HuH-7.5 (cell line): ENCODE results near the gene LRBA.
"Not testable (repeated sequence)": the region's sequence is repeated elsewhere in the genome, so short reads cannot be mapped to it uniquely, and the experiment has no call there.

ENCODE experiments used
- DNase-seq: peaks from one replicate; pipeline ENCODE4 v3.0.0; 2011; ENCODE audit warnings: low spot score

LRBA gene

GRCh38 chr4:150411520-150411919, 603.6 kb downstream of the LRBA start:
- DNase-seq: no peak

GRCh38 chr4:150402871-150403272, 612.2 kb downstream of the LRBA start:
- no peak for DNase-seq

GRCh38 chr4:150401083-150401687, 613.9 kb downstream of the LRBA start:
- DNase-seq: no peak

DNA sequence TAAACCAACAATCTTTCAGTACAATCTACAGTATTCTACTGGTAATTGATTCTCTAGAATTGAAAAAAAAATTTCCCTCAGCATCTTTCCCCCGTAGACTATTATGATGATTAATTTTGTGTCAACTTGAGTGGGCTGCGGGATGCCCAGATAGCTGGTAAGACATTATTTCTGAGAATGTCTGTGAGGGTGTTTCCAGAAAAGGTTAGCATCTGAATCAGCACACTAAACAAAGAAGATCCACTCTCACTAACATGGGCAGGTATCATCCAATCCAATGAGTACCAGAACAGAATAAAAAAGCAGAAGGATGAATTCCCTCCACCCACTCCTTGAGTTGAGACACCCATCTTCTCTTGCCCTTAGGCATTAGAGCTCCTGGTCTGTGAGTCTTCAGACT, 619.2 kb downstream of the LRBA start:
- DNase-seq: no peak

- no peak for DNase-seq
Measured at GRCh38 chr4:150394046-150394445, 621.0 kb downstream of the LRBA start.

GRCh38 chr4:150391052-150391451, 624.0 kb downstream of the LRBA start:
- DNase-seq: no peak

- no peak for DNase-seq
Measured at GRCh38 chr4:150390531-150390910, 624.6 kb downstream of the LRBA start.

DNA sequence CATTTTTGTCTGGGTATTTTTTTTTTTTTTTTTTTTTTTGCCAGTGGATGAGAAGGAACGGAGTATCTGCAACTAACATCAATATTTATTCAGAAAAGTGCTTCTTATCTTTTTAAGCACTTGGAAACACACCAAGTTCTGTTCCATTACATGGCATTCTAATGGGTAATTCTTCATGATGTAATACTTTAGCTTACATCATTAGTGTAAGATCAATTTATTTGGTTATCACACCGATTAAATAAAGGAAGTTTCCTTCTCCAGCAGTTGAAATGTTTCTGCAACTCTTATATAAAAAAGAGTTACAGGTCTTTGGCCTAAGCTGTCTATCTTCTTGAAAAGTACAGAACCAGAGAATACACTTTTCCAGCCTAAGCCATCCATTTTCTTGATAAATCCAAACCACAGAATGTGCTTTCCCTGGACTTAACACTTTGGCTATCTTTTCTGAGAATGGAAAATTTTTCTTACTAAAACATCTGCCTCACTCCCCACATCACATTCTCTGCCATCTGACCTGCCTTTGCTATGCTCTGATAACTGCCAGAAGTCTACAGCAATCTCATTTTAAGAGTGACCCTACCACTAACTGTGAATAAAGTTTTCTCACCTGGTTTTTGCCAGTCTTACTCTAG, 625.1 kb downstream of the LRBA start:
- no peak for DNase-seq

DNA sequence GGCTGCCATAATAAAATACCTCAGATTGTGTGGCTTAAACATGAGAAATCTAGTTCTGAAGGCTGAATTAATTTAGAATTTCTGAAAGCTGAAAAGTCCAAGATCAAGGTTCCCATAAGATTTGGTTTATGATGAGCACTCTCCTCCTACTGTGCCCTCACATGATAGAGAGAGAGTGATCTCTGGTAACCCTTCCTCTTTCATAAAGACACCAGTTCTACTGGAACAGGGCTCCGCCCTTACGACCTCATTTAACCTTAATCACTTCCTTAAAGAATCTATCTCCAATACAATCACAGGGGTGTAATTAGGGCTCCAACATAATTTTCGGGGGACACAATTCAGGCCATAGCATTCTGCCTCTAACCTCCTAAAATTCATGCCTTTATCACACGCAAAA, 627.1 kb downstream of the LRBA start:
- no peak for DNase-seq

DNA sequence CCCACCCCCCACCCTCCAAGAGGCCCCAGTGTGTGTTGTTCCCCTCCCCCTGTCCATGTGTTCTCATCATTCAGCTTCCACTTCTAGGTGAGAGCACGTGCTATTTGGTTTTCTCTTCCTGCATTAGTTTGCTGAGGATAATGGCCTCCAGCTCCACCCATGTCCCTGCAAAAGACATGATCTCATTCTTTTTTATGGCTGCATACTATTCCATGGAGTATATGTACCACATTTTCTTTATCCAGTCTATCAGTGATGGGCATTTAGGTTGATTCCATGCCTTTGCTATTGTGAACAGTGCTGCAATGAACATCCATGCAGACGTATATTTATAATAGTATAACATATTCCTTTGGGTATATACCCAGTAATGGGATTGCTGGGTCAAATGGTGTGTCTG, 628.7 kb downstream of the LRBA start:
- DNase-seq: not testable (repeated sequence)

GRCh38 chr4:150385606-150386005, 629.5 kb downstream of the LRBA start:
- DNase-seq: no peak

DNA sequence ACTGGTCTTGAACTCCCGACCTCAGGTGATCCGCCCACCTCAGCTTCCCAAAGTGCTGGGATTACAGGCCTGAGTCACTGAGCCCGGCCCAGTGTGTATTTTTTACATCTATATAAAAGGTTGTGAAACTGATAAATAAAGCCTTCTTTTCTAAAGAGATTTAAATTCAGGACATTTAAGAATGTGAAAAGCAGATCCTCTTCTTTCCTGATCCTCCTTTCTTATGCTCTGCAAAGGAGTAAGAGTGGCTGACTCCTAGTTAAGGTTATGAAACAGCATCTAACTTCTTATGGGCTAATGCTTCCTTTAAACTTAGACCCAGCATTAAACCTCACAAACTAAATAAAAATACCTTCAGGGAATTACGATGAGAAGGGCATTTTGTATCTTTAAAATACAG, 630.8 kb downstream of the LRBA start:
- DNase-seq: no peak

DNA sequence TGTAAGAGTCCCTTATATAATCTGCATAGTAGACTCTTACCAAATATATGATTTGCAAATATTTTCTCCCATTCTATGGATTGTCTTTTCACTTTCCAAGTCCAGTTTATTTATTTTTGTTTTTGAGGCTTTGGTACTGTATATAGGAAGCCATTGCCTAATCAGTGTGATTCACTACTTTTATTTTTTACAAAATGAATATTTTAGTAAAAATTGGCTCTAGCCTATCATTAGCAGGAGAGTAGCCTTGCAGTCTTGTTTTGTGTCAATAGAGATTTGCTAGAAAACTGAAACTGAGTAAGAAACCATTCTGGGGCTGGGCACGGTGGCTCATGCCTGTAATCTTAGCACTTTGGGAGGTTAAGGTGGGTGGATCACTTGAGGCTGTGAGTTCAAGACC, 633.1 kb downstream of the LRBA start:
- DNase-seq: no peak

DNA sequence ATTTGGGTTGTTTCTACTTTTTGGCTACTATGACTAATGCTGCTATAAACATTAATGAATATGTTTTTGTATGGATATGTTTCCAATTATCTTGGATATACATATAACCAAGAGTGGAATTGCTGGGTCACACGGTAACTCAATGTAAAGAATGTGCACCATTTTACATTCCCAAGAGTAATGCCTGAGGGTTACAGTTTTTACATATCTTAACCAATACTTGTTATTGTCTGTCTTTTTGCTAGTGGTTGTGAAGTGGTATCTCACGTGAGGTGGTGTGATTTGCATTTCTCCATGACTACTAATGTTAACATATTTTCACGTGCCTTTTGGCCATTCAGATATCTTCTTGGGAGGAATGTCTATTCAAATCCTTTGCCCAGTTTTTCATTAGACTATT, 633.5 kb downstream of the LRBA start:
- DNase-seq: no peak

DNA sequence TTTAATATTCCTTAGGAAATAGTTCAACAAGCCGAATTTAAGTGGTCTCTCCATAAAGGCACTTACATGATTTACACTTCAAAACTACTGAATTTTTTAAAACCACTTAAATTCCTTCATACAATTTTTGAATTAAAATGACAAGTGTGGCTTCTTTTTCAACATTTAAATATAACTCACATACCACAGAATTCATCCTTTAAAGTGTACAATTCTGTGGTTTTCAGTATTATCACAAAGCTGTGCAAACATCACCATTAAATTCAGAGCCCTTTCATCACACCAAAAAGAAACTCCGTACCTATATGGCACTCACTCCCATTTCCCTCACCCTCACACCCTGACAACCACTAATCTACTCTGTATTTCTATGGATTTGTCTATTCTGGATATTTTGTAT, 634.0 kb downstream of the LRBA start:
- DNase-seq: no peak

GRCh38 chr4:150379454-150379853, 635.6 kb downstream of the LRBA start:
- DNase-seq: no peak

DNA sequence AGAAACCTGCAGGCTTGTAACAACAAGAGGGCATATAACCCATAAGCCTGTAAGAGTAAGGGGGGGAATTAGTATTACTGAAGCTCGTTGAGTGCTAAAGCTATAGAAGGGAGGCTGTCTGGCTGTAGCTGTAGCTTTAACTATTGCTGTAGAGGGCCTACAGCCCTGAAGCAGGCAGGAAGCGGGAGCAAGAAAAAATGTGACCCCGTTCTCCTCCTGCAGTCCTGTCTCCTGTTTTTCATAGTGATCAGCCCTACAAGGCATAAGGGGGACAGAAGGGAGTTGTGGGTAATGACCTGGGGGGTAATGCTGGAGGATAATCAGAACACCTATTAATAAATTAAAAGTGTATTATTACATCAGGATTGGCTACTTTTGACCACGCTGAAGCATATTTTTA, 640.1 kb downstream of the LRBA start:
- no peak for DNase-seq

- DNase-seq: no peak
Measured at GRCh38 chr4:150371869-150372268, 643.2 kb downstream of the LRBA start.

- DNase-seq: no peak
Measured at GRCh38 chr4:150369434-150370380, 645.4 kb downstream of the LRBA start.

DNA sequence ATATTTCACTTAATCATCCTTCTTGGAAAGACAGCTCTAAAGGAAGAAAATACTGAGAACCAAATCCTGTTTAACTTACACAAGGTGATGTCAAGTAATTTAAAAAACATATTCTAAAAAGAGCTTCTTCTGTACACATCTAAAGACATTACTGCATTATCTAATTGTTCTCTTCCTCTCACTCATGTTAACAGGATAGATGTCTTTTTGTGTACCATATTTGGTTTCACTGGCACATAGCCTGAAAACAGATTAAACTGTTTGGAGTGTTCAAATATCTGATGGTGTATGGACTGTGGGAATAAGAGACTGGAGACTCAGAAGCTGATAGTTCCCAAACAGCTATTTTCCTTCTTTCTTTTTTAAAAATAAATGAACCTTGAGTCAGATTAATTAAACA, 646.4 kb downstream of the LRBA start:
- no peak for DNase-seq

GRCh38 chr4:150367326-150367725, 647.8 kb downstream of the LRBA start:
- DNase-seq: no peak

- DNase-seq: no peak
Measured at GRCh38 chr4:150366487-150366999, 648.5 kb downstream of the LRBA start.
